Spleen (tissue), 11 donors: ENCODE data around the gene ABCB8. TPM values are rescaled to one million over a fixed set of nuclear protein-coding genes. Genes with fewer than 3 reads are reported as not detected.

Source experiments
- DNase-seq: peaks from one replicate; pipeline ENCODE4 v3.0.0-alpha.2; 2020
- H3K27ac ChIP-seq, 8 donors: fragments of 200-600 bp; sonication (generic) in 7 of 8; 1 replicate in 4 of 8; 2 replicates in 4 of 8; pipeline versions ENCODE4 v1.5.0 to v1.8.0; 2016 to 2021; ENCODE audit warnings: inconsistent platforms in 4 of 8, mild to moderate bottlenecking in 4 of 8, moderate library complexity in 1 of 8
- H3K27me3 ChIP-seq, 7 donors: fragments of 200-600 bp; sonication (generic) in 6 of 7; replicated peaks in 1 of 7; 1 replicate in 4 of 7; 2 replicates in 3 of 7; pipeline versions ENCODE4 v1.5.0 to v1.8.0; 2016 to 2021; ENCODE audit warnings: inconsistent platforms in 3 of 7, mild to moderate bottlenecking in 1 of 7
- H3K36me3 ChIP-seq, 6 donors: fragments of 200-600 bp; sonication (generic) in 5 of 6; 1 replicate in 4 of 6; 2 replicates in 2 of 6; pipeline versions ENCODE4 v1.5.0 to v1.8.0; 2016 to 2021; ENCODE audit warnings: inconsistent platforms in 2 of 6
- H3K4me1 ChIP-seq, 6 donors: fragments of 200-600 bp; sonication (generic) in 5 of 6; 1 replicate in 3 of 6; 2 replicates in 3 of 6; pipeline versions ENCODE4 v1.5.0 to v1.8.0; 2016 to 2021; ENCODE audit warnings: inconsistent platforms in 3 of 6
- H3K4me3 ChIP-seq, 8 donors: fragments of 200-600 bp; sonication (generic) in 7 of 8; 1 replicate in 4 of 8; 2 replicates in 4 of 8; pipeline versions ENCODE4 v1.5.0 to v1.8.0; 2016 to 2021; ENCODE audit warnings: inconsistent platforms in 4 of 8, mild to moderate bottlenecking in 4 of 8, moderate library complexity in 2 of 8
- H3K9me3 ChIP-seq, 8 donors: fragments of 200-600 bp; sonication (generic) in 7 of 8; 1 replicate in 4 of 8; 2 replicates in 4 of 8; pipeline versions ENCODE4 v1.5.0 to v1.8.0; 2016 to 2021; ENCODE audit warnings: inconsistent platforms in 4 of 8
- POLR2A ChIP-seq, 3 donors: fragments of 450-650 bp; IDR thresholded peaks; one replicate each; pipeline ENCODE4 v1.5.1; 2017; ENCODE audit warnings: antibody characterized with exemption in 3 of 3, mild to moderate bottlenecking in 1 of 3
- POLR2AphosphoS5 ChIP-seq, 3 donors: sonication (generic); formaldehyde crosslinking; IDR thresholded peaks; one replicate each; pipeline ENCODE4 v1.5.1; 2017; ENCODE audit warnings: antibody characterized with exemption in 3 of 3
- WGBS, 5 donors: extraction: QIAGEN DNeasy Blood & Tissue Kit in 3 of 5; methylation state at CpG; one replicate each; pipeline versions ENCODE4 v1.1.5 to v1.1.7; 2013 to 2018; 5-methylcytosine and 5-hydroxymethylcytosine counted together
- intact Hi-C: fragments of 100-400 bp; cut with DNase I; formaldehyde crosslinking; loops from one replicate; pipeline ENCODE4 v1.15.0; 2023; ENCODE audit warnings: low total_unique reads
- polyA plus RNA-seq, 3 donors: library from polyadenylated mRNA; stranded (reverse); fragments of 200-250 nt; gene quantifications; one replicate each; pipeline ENCODE4 v1.2.1, GENCODE V29; 2013
- total RNA-seq, 7 donors: library from RNA; depleted of rRNA in 3 of 7; stranded (reverse); fragments of >200 nt in 3 of 7; fragmentation: NEBNext Ultra II Directional in 4 of 7; extraction: Animal tissue kit (Norgen Biotek cat#: 25700) in 4 of 7; gene quantifications; one replicate each; pipeline versions ENCODE4 v1.1.0 to v1.2.1, GENCODE V29; 2016 to 2021
- TF ChIP-seq, protein P1 (sequence below), 11 experiments: fragments of 200-600 bp in 7 of 11; fragments of 450-650 bp in 4 of 11; sonication (generic) in 4 of 11; IDR thresholded peaks in 8 of 11; conservative IDR thresholded peaks in 3 of 11; 1 replicate in 7 of 11; 2 replicates in 4 of 11; pipeline versions ENCODE4 v1.4.0 to v1.8.0; 2016 to 2021; ENCODE audit warnings: antibody characterized with exemption in 11 of 11, inconsistent platforms in 4 of 11, mild to moderate bottlenecking in 1 of 11
- donor health status: healthy with polysubstance abuse.
- donor health status: DM: no; HTN: no; CAD: no; lungs with moderate emphysema.
- donor health status: DM: no; HTN: no; CAD: no.
- donor health status: Bipolar disorder and iron deficiency.
- donor health status: healthy.
- donor health status: DM: no; HTN: no; CAD: no.
- donor health status: DM: yes; HTN: yes; CAD: no.

Gene ABCB8
- total and polyA plus RNA-seq, 10 donors = 12.9 to 42.6 (median 26.4) TPM

GRCh38 chr7:151060113-151060415 lies 31.8 kb downstream of the ABCB8 start:
- Histone ChIP-seq H3K27ac (peak overlapping the region; percentile 87 to 96 (median 92)), H3K9me3 (no peaks in the 10 kb centered on the region), H3K4me1 (peaks cover 15 to 68% (median 49%) of the 10 kb centered on the region in 6 donors), H3K4me3 (peak overlapping the region; percentile 67 to 99 (median 87)), H3K27me3 (no peaks in the 10 kb centered on the region), H3K36me3 (peaks cover 0 to 44% (median 13%) of the 10 kb centered on the region in 6 donors)
- TF ChIP-seq POLR2A (IDR thresholded peaks at IDR 0.05) = no peak
- TF ChIP-seq, protein P1, sequence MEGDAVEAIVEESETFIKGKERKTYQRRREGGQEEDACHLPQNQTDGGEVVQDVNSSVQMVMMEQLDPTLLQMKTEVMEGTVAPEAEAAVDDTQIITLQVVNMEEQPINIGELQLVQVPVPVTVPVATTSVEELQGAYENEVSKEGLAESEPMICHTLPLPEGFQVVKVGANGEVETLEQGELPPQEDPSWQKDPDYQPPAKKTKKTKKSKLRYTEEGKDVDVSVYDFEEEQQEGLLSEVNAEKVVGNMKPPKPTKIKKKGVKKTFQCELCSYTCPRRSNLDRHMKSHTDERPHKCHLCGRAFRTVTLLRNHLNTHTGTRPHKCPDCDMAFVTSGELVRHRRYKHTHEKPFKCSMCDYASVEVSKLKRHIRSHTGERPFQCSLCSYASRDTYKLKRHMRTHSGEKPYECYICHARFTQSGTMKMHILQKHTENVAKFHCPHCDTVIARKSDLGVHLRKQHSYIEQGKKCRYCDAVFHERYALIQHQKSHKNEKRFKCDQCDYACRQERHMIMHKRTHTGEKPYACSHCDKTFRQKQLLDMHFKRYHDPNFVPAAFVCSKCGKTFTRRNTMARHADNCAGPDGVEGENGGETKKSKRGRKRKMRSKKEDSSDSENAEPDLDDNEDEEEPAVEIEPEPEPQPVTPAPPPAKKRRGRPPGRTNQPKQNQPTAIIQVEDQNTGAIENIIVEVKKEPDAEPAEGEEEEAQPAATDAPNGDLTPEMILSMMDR (IDR thresholded peaks at IDR 0.05 in 8 of 11, conservative IDR thresholded peaks at IDR 0.05 in 3 of 11) = peak in 1 of 11 experiments; percentile 8
- no peak for DNase-seq
- intact Hi-C loops = no loop called here
- WGBS, 5 donors = 2 to 4% (median 3%) methylated on average over 14 to 17 of the region's 17 CpGs

DNA sequence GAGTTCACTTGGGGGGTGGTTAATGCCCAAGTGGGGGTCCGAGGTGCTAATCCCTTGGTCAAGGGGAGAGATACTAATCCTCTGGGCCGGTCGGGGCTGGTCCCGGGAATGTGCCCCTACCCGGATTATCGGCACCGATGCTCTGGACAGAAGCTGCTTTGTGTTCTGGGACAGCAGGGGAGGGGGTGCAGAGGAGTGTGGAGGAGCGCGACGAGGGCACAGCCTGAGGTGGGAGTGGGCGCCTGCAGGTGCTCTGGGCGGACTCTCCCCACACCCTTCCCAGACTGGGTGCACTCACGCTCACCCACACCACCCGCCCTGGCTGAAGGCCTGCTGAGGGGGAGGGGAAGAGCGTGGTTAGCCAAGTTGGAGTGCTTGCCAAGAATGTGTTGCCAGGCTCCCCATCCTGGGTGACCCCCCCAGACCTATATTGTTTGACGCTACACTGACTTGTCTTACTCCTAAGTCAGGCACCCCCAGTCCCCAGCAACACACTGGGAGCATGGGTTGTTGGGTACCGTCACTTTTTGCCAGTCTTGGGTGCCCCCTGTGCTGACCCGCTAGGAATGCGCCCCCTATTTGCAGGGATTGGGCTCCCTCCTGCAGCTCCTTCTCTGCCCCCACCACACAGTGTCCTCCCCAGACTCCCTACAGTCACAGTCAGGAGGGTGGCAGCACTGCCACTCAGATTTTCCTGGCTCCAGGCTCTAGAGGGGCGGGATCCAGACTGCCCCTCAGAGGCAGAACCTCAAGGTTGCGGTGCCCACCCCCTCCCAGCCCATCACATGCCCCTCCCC lies 32.4 kb downstream of the ABCB8 start:
- intact Hi-C loops = no loop called here
- DNase-seq = no peak
- TF ChIP-seq, protein P1 (IDR thresholded peaks at IDR 0.05 in 8 of 11, conservative IDR thresholded peaks at IDR 0.05 in 3 of 11) = no peak
- no peak for TF ChIP-seq POLR2A (IDR thresholded peaks at IDR 0.05)
- no peak for TF ChIP-seq POLR2AphosphoS5 (IDR thresholded peaks at IDR 0.05)
- Histone ChIP-seq H3K4me3 (peak overlapping the region; percentile 67 to 99 (median 87)), H3K4me1 (peaks cover 15 to 68% (median 49%) of the 10 kb centered on the region in 6 donors), H3K27ac (peak overlapping the region in 4 of 8 donors; percentile 93 to 96 (median 94)), H3K36me3 (peaks cover 0 to 44% (median 18%) of the 10 kb centered on the region in 6 donors), H3K9me3 (no peaks in the 10 kb centered on the region), H3K27me3 (no peaks in the 10 kb centered on the region)
- WGBS, 5 donors = 15 to 52% (median 20%) methylated on average over 6 to 21 of the region's 21 CpGs

DNA sequence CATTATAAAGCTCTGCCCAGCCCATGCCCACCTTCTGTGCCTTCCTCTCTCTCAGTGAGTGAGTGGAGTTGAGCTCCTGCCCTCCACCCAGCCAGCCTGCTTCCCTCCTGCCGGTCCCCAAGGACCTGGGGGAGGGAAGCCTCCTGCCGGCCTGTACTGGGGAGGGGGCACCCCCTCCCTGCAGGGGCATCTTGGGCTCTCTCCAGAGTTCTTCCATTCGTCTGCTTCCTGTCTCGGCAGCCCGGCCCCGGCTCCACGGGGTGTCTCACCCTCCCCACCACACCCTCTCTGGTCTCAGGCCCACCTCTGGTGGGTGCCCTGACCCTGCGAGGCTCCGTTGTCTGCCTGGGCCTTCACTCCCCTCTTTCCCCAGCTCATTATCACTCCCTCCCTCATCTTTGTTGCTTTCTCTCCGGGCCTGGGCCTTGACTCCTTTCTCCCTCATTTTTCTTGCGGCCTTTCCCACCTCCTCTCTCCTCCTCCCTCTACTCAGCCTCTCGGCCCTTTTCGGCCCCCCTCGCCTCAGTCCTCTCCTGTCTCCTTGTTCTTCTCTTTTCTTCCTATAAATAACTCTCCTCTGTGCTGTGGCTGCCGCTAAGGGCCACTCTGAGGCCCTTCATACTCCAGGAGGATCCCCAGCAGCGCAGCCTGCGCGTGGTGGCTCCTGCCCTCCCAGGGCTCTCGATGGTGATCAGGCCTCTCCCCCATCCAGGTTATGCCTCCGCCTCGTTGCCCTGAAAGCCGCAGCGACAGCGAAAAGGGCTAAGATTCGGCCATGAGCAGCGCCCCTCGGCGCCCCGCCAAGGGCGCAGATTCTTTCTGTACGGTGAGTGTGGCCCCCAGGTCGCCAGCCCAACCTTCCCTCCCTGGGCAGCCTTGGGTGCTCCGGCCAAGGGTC lies 33.2 kb downstream of the ABCB8 start:
- Histone ChIP-seq H3K4me3 (peak overlapping the region in 4 of 8 donors; percentile 82 to 99 (median 95)), H3K9me3 (no peaks in the 10 kb centered on the region), H3K27ac (peak overlapping the region in 1 of 8 donors; percentile 94), H3K27me3 (no peaks in the 10 kb centered on the region), H3K4me1 (peaks cover 15 to 64% (median 47%) of the 10 kb centered on the region in 6 donors), H3K36me3 (peaks cover 0 to 49% (median 27%) of the 10 kb centered on the region in 6 donors)
- WGBS, 5 donors = 74 to 81% (median 77%) methylated on average over 25 to 33 of the region's 33 CpGs
- intact Hi-C loops = no loop called here
- TF ChIP-seq, protein P1 (IDR thresholded peaks at IDR 0.05 in 8 of 11, conservative IDR thresholded peaks at IDR 0.05 in 3 of 11) = no peak
- TF ChIP-seq POLR2A (IDR thresholded peaks at IDR 0.05) (no peak), POLR2AphosphoS5 (IDR thresholded peaks at IDR 0.05) (no peak)
- DNase-seq = no peak

DNA sequence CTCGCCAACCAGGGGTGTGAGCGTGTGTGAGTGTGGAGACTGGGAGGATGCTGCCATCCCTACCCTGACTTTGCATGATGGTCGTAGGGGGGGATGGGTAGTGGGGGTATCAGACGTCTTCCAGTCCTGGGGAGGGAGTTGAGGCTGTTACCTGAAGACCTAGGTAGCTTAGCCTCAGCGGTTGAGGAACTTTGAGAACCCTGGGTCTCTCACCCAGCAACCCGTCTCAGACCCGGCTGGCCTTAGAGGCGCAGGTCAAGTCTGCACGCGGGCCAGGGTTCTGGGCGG lies 33.8 kb downstream of the ABCB8 start:
- Histone ChIP-seq H3K4me1 (peaks cover 15 to 58% (median 42%) of the 10 kb centered on the region in 6 donors), H3K27ac (no peak overlapping the region), H3K9me3 (no peaks in the 10 kb centered on the region), H3K4me3 (peak overlapping the region in 1 of 8 donors; percentile 2), H3K27me3 (no peaks in the 10 kb centered on the region), H3K36me3 (peaks cover 0 to 55% (median 33%) of the 10 kb centered on the region in 6 donors)
- intact Hi-C loops = no loop called here
- WGBS, 5 donors = 75 to 89% (median 87%) methylated on average over 6 to 11 of the region's 11 CpGs
- no peak for DNase-seq
- no peak for TF ChIP-seq POLR2AphosphoS5 (IDR thresholded peaks at IDR 0.05)
- TF ChIP-seq, protein P1 (IDR thresholded peaks at IDR 0.05 in 8 of 11, conservative IDR thresholded peaks at IDR 0.05 in 3 of 11) = no peak
- TF ChIP-seq POLR2A (IDR thresholded peaks at IDR 0.05) = no peak
